K562 (cell line): ENCODE measurements around the gene TIGD4. TPM values are rescaled to one million over a fixed set of nuclear protein-coding genes. Genes with fewer than 3 reads are reported as not detected.
A peak's percentile ranks its signal among the peaks of the same experiment; 100 is the strongest.

ENCODE experiments used
- BRF2 ChIP-seq: IDR thresholded peaks from 3 replicates; pipeline ENCODE4 v1.6.1; 2011; ENCODE audit warnings: borderline replicate concordance, mild to moderate bottlenecking; ENCODE audit not compliant: insufficient read length, insufficient read depth
- ERF ChIP-seq: fragments of 450-650 bp; formaldehyde crosslinking; IDR thresholded peaks from 2 replicates; pipeline ENCODE4 v1.4.0; 2020; ENCODE audit warnings: mild to moderate bottlenecking, mixed read lengths
- ETV1 ChIP-seq: fragments of 450-650 bp; conservative IDR thresholded peaks from 2 replicates; pipeline ENCODE4 v1.6.1; 2016; ENCODE audit warnings: missing genetic modification characterization, control low read depth, low read depth, missing compliant biosample characterization
- KAT7 ChIP-seq: sonication (generic); formaldehyde crosslinking; IDR thresholded peaks from 2 replicates; pipeline ENCODE4 v1.8.0; 2022; ENCODE audit warnings: missing genetic modification reagents, mild to moderate bottlenecking, borderline replicate concordance
- MEIS2 ChIP-seq: fragments of 450-650 bp; IDR thresholded peaks from 2 replicates; pipeline ENCODE4 v1.6.1; 2014; ENCODE audit warnings: mild to moderate bottlenecking; ENCODE audit not compliant: partially characterized antibody
- NEUROD1 ChIP-seq: fragments of 150-350 bp; IDR thresholded peaks from 2 replicates; pipeline ENCODE4 v1.6.1; 2014; ENCODE audit warnings: borderline replicate concordance, low read length, low read depth; ENCODE audit not compliant: partially characterized antibody
- POLR2H ChIP-seq: IDR thresholded peaks from 2 replicates; pipeline ENCODE4 v1.6.1; 2016; ENCODE audit warnings: missing genetic modification characterization, low read depth, mild to moderate bottlenecking, control low read depth, missing compliant biosample characterization, moderate library complexity
- TAF1 ChIP-seq: IDR thresholded peaks from 2 replicates; pipeline ENCODE4 v1.6.1; 2011; ENCODE audit warnings: mild to moderate bottlenecking, low read length, moderate library complexity; ENCODE audit not compliant: insufficient read depth, control insufficient read depth, severe bottlenecking; ENCODE audit errors: extremely low read depth
- TAF7 ChIP-seq: fragments of 450-650 bp; IDR thresholded peaks from 2 replicates; pipeline ENCODE4 v1.6.1; 2016; ENCODE audit warnings: missing genetic modification characterization, missing compliant biosample characterization
- ZBTB7A ChIP-seq: IDR thresholded peaks from 2 replicates; pipeline ENCODE4 v1.6.1; 2011; ENCODE audit warnings: low read depth, mild to moderate bottlenecking, low read length, moderate library complexity, borderline replicate concordance; ENCODE audit not compliant: control insufficient read depth
- ZFP30 ChIP-seq: fragments of 250-450 bp; sonication (Bioruptor Pico); IDR thresholded peaks from 2 replicates; pipeline ENCODE4 v1.8.0; 2022; ENCODE audit warnings: moderate library complexity, mild to moderate bottlenecking, inconsistent platforms, borderline replicate concordance
- ZFP36 ChIP-seq: fragments of 150-350 bp; IDR thresholded peaks from 2 replicates; pipeline ENCODE4 v1.6.1; 2018; ENCODE audit warnings: low read length, low read depth; ENCODE audit not compliant: partially characterized antibody
- ZHX1 ChIP-seq: fragments of 150-350 bp; conservative IDR thresholded peaks from 2 replicates; pipeline ENCODE4 v1.6.1; 2014; ENCODE audit warnings: low read length
- ZNF197 ChIP-seq: fragments of 200-800 bp; sonication (Bioruptor generic); IDR thresholded peaks from 2 replicates; pipeline ENCODE4 v1.6.1; 2016; ENCODE audit warnings: low read depth, missing genetic modification characterization, missing compliant biosample characterization
- ZNF23 ChIP-seq: fragments of 250-450 bp; sonication (Bioruptor Pico); IDR thresholded peaks from 2 replicates; pipeline ENCODE4 v1.4.0; 2020; ENCODE audit warnings: mild to moderate bottlenecking
- ZNF24 ChIP-seq: fragments of 450-650 bp; IDR thresholded peaks from 2 replicates; pipeline ENCODE4 v1.6.1; 2016
- ZNF384 ChIP-seq: IDR thresholded peaks from 2 replicates; pipeline ENCODE4 v1.6.1; 2012; ENCODE audit warnings: low read depth, low read length, improper control_type of control experiment
- ZSCAN32 ChIP-seq: fragments of 450-650 bp; formaldehyde crosslinking; IDR thresholded peaks from 2 replicates; pipeline ENCODE4 v1.4.0; 2020; ENCODE audit warnings: mild to moderate bottlenecking, moderate library complexity
- polyA plus RNA-seq, 8 experiments: library from polyadenylated mRNA; depleted of rRNA in 4 of 8; stranded (reverse) in 5 of 8; unstranded in 3 of 8; fragments of >200 nt; fragmentation: Nextera tagmentation in 2 of 8; fragmentation: Illumina TruSeq in 1 of 8; extraction: Ambion mirVana in 2 of 8; extraction: Trizol in 1 of 8; gene quantifications; 2 replicates each; pipeline versions ENCODE4 v1.2.1 to v1.2.3, GENCODE V29; 2011 to 2014; ENCODE audit warnings: inconsistent platforms in 1 of 8, missing spikeins in 1 of 8
- total RNA-seq, 7 experiments: library from RNA; depleted of rRNA in 6 of 7; stranded (reverse); fragments of >200 nt in 6 of 7; fragmentation: Illumina TruSeq in 2 of 7; extraction: Trizol in 2 of 7; gene quantifications; 2 replicates each; pipeline versions ENCODE4 v1.2.1 to v1.2.3, GENCODE V29; 2011 to 2021; ENCODE audit warnings: low replicate concordance in 1 of 7
- TF ChIP-seq, protein P1 (sequence below), 2 experiments: IDR thresholded peaks; 2 replicates each; pipeline ENCODE4 v1.6.1; 2011; ENCODE audit warnings: borderline replicate concordance in 1 of 2, control low read depth in 1 of 2, low read depth in 1 of 2, low read length in 1 of 2, mild to moderate bottlenecking in 1 of 2, mixed read lengths in 1 of 2, moderate library complexity in 1 of 2; ENCODE audit not compliant: insufficient read depth in 1 of 2, insufficient read length in 1 of 2, poor library complexity in 1 of 2, severe bottlenecking in 1 of 2; ENCODE audit errors: extremely low read depth in 1 of 2
- TF ChIP-seq, protein P2 (sequence below): fragments of 450-650 bp; formaldehyde crosslinking; IDR thresholded peaks from 2 replicates; pipeline ENCODE4 v1.4.0; 2020; ENCODE audit warnings: mild to moderate bottlenecking, mixed read lengths

TIGD4 gene
- total and polyA plus RNA-seq, 9 of the 15 experiments (the other 6 are each of a cell fraction or from before 2014, with no cell fraction given): 0.07 to 0.28 (median 0.18) TPM

- TF ChIP-seq, protein P1, sequence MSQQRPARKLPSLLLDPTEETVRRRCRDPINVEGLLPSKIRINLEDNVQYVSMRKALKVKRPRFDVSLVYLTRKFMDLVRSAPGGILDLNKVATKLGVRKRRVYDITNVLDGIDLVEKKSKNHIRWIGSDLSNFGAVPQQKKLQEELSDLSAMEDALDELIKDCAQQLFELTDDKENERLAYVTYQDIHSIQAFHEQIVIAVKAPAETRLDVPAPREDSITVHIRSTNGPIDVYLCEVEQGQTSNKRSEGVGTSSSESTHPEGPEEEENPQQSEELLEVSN (IDR thresholded peaks at IDR 0.05; ENCODE audit: borderline replicate concordance in 1 of 2, extremely low read depth in 1 of 2, insufficient read depth in 1 of 2, insufficient read length in 1 of 2, low read depth in 1 of 2, low read length in 1 of 2, poor library complexity in 1 of 2, severe bottlenecking in 1 of 2): peak in 1 of 2 experiments; percentile 47
- TF ChIP-seq NEUROD1: peak; percentile 57
- no peak for TF ChIP-seq KAT7 (CRISPR knock-in tag)
- no peak for TF ChIP-seq ERF (CRISPR knock-in tag)
- TF ChIP-seq POLR2H: no peak
- TF ChIP-seq ZNF23: no peak
- TF ChIP-seq ETV1 (tag): peak; percentile 96
- TF ChIP-seq MEIS2: peak; percentile 29
- TF ChIP-seq, protein P2, sequence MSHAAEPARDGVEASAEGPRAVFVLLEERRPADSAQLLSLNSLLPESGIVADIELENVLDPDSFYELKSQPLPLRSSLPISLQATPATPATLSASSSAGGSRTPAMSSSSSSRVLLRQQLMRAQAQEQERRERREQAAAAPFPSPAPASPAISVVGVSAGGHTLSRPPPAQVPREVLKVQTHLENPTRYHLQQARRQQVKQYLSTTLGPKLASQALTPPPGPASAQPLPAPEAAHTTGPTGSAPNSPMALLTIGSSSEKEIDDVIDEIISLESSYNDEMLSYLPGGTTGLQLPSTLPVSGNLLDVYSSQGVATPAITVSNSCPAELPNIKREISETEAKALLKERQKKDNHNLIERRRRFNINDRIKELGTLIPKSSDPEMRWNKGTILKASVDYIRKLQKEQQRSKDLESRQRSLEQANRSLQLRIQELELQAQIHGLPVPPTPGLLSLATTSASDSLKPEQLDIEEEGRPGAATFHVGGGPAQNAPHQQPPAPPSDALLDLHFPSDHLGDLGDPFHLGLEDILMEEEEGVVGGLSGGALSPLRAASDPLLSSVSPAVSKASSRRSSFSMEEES (CRISPR knock-in tag): no peak
- peak; percentile 74 for TF ChIP-seq TAF7
- TF ChIP-seq ZHX1: no peak
- no peak for TF ChIP-seq ZBTB7A
- TF ChIP-seq TAF1: peak; percentile 79
- TF ChIP-seq BRF2: no peak
- 0 out of 2 replicates have a peak, but pooled peaks have one; percentile 4 for TF ChIP-seq ZNF384
- TF ChIP-seq ZNF197 (CRISPR knock-in tag): no peak
- no peak for TF ChIP-seq ZFP36
- TF ChIP-seq ZSCAN32 (CRISPR knock-in tag): no peak
- no peak for TF ChIP-seq ZFP30 (CRISPR knock-in tag)
- no peak for TF ChIP-seq ZNF24
Observed at GRCh38 chr4:152779513-152780266, at the start of gene TIGD4, which contains the start of gene ARFIP1 (continued).
